GM21737 (cell line): ENCODE results near the gene RPRD2.
"Not testable (repeated sequence)": the region's sequence is repeated elsewhere in the genome, so short reads cannot be mapped to it uniquely, and the experiment has no call there.

Experiments used
- ATAC-seq: cut with Tn5 transposase; IDR thresholded peaks from one replicate; pipeline ENCODE4 v1.9.1; 2021; ENCODE audit warnings: mild to moderate bottlenecking, moderate library complexity; ENCODE audit not compliant: unreplicated experiment

Gene RPRD2

DNA sequence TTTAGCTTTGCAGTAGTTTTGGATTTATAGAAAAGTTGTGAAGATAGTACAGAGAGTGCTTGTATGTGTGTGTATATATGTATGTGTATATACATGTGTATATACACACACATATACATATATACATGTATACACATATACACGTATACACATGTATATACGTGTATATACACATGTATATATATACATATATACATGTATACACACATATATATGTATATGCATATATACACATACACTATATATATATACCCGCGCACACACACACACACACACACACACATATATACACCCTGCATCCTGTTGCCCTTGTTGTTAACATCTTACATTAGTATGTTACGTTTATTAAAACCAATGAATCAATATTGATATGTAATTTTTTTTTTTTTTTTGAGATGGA is 24.3 kb downstream of the RPRD2 start:
- ATAC-seq, result no peak

DNA sequence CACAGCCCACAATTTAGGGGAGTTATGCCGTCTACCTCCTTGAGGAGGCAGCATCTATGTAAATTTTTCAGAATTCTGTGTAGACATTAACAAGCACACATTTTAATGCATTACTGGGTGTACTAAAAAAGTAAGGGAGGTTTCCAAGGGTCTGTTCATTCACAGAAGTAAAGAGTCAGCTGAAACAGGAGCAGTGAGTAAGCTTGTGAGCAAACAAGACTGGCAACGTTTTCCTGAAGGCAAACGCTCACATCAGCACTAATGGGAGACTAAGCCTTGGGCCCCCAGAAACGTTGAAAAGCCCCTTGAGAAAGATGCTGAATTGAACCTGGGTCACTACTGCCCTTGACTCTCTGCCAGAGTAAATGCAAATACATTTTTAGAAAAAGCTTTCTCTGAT is 25.7 kb downstream of the RPRD2 start:
- ATAC-seq, result no peak

DNA sequence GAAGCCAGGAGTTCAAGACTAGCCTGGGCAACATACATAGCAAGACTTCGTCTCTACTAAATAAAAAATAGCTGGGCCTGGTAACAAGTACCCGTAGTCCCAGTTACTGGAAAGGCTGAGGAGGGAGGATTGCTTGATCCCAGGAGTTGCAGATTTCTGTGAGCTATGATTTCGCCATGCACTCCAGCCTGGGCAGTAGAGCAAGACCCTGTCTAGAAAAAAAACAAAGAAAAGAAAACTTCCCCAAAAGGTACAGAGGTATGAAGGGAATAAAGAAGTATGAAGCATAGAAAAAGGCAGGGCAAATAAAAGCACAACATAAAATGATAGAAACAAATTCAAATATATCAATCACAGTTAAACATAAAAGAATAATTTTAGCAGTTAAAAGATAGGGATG is 28.7 kb downstream of the RPRD2 start:
- ATAC-seq, result no peak

DNA sequence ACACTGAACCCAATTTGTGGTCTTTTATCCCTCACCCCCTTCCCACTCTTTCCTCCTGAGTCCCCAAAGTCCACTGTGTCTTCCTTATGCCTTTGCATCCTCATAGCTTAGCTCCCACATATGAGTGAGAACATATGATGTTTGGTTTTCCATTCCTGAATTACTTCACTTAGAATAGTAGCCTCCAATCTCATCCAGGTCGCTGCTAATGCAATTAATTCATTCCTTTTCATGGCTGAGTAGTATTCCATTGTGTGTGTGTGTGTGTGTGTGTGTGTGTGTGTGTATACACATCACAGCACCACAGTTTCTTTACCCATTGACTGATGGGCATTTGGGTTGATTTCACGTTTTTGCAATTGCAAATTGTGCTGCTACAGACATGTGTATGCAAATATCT is 31.2 kb downstream of the RPRD2 start:
- not testable (repeated sequence) for ATAC-seq

DNA sequence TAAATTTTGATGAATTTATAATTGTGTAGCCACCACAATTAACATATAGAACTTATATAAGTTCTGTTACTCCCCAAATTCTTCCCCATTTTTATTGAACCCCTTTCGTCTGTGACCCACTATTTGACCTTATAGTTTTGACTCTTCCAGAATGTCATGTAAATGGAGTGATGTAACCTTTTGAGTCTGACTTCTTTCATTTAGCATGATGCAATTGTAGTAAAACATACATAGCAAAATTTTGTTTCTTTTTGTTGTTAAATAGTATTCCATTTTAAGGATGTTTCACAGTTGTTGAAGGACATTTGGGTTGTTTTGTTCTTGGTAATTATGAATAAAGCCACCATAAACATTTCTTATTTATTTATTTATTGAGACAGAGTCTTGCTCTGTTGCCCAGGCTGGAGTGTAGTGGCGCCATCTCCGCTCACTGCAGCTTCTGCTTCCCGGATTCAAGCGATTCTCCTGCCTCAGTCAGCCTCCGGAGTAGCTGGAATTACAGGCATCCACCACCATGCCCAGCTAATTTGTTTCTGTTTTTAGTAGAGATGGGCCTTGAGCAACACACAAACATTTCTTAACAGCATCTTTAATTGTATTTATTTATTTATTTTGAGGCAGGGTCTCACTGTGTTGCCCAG is 33.6 kb downstream of the RPRD2 start:
- ATAC-seq, result no peak

DNA sequence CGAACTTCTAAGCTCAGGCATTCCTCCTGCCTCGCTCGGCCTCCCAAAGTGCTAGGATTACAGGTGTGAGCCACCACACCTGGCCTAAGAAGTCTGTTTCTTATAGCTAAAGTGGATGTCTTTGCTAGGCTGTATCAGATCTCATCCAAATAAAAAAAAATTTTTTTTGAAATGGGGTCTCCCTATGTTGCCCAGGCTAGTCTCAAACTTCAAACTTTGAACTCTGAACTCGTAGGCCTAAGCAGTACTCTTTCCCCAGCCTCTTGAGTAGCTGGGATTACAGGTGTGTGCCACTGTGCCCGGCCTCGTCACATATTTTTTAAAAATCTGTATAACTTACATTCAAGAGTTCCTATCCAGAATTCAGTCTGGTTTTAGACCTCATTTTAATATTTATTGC is 40.5 kb downstream of the RPRD2 start:
- no peak for ATAC-seq

DNA sequence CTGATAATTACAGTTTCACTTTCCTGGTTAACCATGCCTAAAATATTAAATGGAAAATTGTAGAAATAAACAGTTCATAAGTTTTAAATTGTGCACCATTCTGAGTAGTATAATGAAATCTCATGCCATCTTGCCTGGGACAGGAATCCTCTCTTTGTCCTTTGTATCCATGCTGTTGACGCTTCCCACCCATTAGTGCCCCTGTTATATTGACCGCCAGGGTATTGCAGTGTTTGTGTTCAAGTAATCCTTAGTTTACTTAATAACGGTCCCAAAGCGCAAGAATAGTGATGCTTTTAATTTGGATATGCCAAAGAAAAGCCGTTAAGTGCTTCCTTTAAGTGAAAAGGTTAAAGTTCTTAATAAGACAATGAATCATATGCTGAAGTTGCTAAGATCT is 41.7 kb downstream of the RPRD2 start:
- no peak for ATAC-seq

DNA sequence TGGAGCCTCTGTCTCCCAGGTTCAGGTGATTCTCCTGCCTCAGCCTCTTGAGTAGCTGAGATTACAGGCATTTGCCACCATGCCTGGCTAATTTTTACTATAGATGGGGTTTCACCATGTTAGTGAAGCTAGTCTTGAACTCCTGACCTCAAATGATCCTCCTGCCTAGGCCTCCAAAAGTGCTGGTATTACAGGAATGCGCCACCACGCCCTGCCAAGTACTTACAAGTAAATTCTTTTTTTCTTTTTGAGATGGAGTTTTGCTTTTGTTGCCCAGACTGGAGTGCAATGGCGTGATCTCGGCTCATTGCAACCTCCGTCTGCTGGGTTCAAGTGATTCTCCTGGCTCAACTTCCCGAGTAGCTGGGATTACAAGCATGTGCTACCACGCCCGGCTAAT is 42.5 kb downstream of the RPRD2 start:
- ATAC-seq, result no peak

DNA sequence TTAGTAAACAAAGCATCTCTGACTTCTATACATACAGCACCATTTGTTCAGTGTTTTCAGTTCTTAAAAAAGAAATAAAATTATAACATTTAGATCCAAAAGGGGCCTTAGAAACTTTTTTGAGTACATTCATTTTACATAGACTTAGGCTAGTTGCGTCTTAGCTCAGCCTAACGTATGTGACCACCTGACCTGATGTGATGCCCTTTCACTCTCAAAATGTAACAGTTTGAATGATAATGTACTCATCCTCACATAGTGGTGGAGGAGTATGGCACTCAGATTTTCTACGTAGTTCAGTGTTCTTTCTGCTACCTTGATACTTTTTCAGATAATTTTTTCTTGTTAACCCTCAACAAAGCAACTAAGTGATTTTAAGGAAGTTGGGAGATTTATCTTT is 43.4 kb downstream of the RPRD2 start:
- ATAC-seq, result no peak

DNA sequence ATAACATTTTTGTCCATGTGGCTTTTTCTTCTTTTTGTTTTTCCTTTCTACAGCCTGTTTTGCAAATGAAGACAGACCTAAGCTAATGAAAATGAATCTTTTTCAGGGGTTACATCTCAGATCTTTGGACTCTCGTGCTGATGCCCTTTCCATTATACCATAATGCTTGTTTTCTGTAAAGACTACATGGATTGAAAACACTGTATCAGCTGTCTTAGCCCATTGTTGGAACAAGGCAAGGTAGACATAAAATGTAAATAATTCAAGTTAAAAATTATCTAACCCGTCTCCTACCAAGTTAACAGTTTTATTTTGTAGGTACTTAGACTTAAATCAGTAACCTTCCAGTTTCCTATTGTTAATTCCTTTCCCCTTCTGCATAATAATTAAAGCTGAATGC is 44.9 kb downstream of the RPRD2 start:
- ATAC-seq, result no peak

DNA sequence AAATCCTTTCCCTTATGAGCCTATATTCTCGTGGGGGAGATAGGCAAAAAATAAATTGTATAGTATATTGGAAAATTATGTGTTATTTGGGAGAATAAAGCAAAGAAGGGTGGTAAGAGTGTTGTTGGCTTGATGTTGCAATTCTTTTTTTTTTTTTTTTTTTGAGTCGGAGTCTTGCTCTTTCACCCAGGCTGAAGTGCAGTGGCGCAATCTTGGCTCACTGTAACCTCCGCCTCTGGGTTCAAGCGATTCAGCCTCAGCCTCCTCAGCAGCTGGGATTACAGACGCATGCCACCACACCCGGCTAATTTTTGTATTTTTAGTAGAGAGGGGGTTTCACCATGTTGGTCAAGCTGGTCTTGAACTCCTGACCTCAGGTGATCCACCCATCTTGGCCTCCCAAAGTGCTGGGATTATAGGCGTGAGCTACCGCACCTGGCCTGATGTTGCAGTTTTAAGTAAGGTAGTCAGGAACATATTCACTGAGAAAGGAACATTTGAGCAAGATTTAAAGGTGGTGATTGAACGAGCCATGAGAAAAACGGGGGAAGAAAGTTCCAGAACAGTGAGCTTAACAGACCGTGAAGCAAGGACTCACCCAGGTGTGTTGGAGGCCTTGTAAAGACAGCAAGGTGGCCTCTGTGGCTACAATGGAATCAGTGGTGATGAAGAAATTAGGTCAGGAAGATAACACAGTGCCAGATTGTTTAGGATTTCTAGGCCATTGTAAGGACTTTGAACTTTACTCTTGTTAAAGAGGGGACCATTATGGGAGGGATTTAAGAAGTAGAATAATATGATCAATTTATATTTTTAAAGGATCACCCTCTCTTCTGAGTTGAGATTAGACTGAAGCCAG is 45.8 kb downstream of the RPRD2 start:
- ATAC-seq, result no peak

DNA sequence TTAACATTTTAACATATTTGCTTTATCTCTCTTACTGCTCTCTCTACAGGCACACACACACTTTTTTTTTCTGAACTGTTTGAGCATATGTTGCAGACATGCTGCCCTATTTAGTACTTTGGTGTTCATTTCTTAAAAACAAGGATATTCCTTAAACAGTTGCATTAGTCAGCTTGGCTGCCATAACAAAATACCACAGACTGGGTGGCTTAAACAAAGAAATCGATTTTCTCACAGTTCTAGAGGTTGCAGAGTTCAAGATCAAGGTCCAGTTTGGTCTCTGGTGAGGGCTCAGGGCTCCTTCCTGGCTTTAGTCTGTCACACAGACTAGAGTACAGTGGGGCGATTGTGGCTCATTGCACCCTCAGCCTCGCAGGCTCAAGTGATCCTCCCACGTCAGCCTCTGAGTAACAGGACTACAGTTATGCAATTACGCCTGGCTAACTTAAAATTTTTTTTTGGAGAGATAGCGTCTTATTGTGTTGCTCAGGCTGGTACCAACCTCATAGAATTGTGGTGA is 46.7 kb downstream of the RPRD2 start:
- ATAC-seq, result no peak

DNA sequence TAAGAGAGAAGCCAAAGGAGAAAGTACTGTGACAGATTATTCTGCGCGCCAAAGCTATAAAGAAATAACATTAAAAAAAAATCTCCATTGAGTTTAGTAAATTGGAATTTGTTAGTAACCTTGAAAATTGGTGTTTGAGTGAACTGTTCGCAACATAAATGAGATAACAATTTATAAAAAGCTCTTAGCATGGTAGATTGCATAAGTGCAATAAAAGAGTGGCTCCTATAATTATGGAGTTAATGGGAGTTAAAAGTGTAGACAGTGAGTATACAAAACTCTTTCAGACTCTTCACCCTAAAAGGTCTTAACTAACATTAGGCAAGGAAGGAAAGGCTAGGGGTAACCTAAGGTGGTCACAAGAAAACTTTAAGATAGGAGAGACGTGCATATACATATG is 50.6 kb downstream of the RPRD2 start:
- no peak for ATAC-seq

DNA sequence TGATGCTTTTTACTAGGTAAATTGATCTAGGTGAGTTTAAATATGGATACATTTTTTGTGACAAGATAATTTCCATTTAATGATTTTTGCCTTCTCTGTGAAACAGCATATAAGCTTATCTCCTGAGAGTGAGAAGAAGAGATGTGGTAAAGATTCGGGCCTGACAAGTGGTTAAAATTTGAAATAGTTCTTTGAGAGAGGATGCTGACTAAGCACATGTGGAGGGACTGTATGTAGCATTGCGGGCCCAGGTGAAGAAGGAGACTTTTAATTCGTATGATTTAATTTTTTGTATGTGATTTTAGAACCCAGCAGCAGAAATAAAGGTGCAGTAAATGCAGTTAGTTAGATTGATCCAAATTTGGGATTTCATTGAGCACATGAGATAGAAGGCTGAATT is 51.9 kb downstream of the RPRD2 start:
- ATAC-seq, result no peak

DNA sequence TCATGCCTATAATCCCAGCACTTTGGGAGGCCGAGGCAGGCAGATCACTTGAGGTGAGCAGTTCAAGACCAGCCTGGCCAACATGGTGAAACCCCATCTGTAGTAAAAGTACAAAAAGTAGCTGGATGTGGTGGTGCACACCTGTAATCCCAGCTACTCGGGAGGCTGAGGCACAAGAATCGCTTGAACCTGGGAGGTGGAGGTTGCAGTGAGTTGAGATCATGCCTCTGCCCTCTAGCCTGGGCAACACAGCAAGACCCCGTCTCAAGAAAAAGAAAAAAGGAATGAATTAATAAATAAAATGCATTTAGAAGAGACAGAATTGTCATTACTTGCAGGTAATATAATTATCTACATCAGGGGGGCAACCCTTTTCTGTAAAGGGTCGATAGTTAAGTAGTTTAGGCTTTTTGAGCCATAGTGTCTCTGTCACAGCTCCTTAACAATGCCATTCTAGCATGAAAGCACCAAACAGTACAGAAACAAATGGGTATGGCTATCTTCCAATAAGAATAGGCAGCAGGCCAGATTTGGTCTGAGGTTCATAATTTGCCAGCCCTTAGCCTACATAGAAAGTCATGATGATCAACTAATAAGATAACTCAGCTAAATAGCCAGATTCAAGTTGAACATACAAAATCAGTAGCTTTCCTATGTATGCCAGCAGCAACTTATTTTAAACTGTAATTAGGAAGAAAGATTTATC is 56.8 kb downstream of the RPRD2 start:
- ATAC-seq, result no peak

DNA sequence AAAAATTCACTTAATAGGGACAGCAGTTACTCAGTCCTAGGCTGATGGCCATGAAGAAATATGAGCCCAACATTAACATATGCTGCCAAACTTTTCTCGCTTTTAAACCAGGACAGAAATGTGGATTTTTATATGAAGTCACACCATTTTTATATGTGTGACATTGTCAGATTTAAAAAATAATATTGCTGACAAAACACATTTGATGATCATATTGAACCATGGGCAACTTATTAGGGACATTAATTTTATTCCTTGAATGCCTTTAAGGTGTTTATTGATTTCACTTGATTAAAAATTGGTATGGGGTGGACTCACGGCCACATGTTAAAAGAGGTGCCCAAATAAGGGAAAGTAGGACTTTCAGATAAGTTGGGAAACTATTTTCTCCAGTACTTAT is 58.6 kb downstream of the RPRD2 start:
- no peak for ATAC-seq

DNA sequence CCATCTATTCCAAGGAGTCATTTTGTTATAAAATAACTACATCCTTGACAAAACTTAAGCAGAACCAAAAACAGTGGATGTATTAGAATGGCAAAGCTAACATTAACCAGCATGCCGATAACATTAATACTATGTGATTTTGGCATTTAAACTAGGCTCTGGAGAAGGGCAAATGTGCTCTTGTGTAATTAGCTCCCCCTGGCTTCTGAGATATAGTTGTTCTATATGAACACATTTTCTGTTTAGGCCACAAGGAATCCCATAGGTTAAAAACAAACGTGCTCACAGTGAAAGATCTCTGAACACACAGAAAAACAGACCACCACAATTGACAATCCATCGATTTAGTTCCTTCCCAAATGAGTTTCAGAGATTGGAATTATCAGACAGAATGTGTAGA is 65.9 kb downstream of the RPRD2 start:
- ATAC-seq, result no peak

DNA sequence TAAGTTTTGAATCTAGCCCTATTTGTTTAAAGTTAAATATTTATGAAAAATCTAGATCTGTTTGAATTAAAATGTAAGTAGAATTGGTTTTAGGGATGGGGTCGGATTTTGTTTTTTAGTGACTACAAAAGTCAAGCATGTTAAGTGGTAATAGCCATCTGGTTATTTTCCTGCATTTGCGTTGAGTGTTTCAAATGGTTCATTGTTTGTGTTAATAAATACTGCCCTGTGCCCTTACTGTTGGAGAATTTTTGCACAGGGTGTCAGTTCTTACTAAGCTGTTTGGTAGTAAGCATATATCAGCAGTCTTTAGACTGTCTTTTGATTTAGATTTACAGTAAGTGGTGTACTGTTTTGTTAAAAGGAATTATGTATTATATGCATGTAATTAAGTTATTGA is 77.2 kb downstream of the RPRD2 start:
- ATAC-seq, result no peak

DNA sequence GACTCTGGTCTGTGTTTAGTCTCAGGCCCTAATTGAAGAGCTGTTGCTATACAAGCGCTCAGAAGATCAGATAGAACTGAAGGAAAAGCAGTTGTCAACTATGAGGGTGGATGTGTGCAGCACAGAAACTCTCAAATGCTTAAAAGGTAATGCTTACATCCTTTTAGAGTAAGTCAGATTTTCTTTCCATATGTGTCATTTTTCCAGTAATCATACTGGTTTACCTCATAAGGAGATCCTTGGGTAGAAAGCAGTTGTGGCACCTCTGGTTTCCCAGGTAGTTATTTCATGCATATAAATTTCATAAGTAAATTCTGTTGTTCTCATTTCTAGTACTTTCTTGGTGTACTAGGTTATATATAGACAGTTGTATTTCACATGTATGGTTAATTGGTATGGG is 80.3 kb downstream of the RPRD2 start:
- no peak for ATAC-seq

DNA sequence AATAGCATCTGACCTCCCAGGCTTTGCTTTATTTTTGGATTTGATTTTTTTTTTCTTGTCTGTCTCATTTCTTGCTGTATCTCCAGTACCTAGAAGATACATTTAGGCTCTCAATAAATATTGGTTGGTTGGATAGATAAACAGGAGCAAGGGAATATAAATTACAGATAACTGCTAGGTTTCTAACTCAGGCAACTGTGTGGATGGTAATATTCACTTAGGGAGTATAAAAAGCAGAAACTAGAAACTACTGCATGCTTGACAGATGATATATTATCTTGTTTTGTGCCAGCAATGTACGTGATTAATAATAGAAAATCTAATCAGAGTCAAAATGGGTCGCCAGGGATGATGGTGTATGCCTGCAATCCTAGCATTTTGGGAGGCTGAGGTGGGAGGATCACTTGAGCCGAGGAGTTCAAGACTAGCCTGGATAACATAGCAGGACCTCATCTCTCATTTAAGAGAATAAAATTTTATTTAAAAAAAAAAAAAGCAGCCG is 92.2 kb downstream of the RPRD2 start:
- no peak for ATAC-seq

DNA sequence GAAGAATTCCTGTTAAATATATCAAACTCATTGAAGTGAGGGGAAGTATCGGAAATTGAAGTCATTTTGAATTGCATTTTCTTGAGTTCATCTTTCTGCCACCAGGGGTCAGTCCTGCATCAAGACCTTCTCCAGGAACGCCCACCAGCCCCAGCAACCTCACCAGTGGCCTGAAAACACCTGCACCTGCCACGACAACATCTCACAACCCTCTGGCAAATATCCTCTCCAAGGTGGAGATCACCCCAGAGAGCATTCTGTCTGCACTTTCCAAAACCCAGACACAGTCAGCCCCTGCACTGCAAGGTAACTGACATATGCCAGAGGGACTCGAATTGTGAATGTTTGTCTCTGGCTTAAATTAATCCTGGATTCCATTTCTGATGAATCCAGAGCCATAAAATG is 100.5 kb downstream of the RPRD2 start:
- no peak for ATAC-seq

DNA sequence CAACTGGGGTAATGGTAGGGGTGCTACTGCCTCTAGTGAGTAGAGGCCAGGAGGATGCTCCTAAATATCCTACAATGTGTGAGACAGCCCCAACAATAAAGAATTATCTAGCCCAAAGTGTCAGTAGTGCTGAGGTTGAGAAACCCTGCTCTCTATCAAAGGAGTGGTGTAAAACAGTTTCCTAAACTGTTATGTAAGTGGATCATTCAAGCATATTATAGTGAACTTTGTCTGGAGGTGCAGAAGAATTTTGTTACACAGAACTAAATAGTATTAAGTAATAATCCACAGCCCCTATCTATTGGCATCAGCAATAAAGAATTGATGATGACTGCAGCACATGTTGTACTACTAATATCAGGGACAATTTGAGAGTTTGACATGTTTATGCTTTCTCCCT is 103.0 kb downstream of the RPRD2 start:
- no peak for ATAC-seq
